GM23338 (cell line): ENCODE measurements around the gene MITF. TPM values are rescaled to one million over a fixed set of nuclear protein-coding genes. Genes with fewer than 3 reads are reported as not detected.

Experiments
- ATAC-seq: fragments of 200-7000 bp; cut with Tn5 transposase; 3 replicates; pipeline ENCODE4 v1.9.1; 2020
- DNase-seq: peaks from one replicate; pipeline ENCODE4 v3.0.0-alpha.2; 2015; ENCODE audit warnings: low spot score
- H2AFZ ChIP-seq: fragments of 200-600 bp; sonication (generic); 2 replicates; pipeline ENCODE4 v1.8.0; 2016; ENCODE audit warnings: antibody characterized with exemption, mild to moderate bottlenecking, moderate library complexity
- H3F3A ChIP-seq: fragments of 200-600 bp; sonication (generic); replicated peaks from 2 replicates; pipeline ENCODE4 v1.8.0; 2017; ENCODE audit warnings: antibody characterized with exemption, mixed run types, low read depth
- H3K27ac ChIP-seq: fragments of 200-600 bp; sonication (generic); 2 replicates; pipeline ENCODE4 v1.6.1; 2016; ENCODE audit warnings: low read depth
- H3K27me3 ChIP-seq: fragments of 200-600 bp; sonication (generic); 2 replicates; pipeline ENCODE4 v1.8.0; 2016; ENCODE audit warnings: mild to moderate bottlenecking, mixed run types, moderate library complexity; ENCODE audit not compliant: insufficient read depth
- H3K36me3 ChIP-seq: fragments of 200-600 bp; sonication (generic); 2 replicates; pipeline ENCODE4 v1.8.0; 2016; ENCODE audit warnings: mild to moderate bottlenecking; ENCODE audit not compliant: insufficient read depth
- H3K4me1 ChIP-seq: fragments of 200-600 bp; sonication (generic); 2 replicates; pipeline ENCODE4 v1.8.0; 2016; ENCODE audit warnings: mild to moderate bottlenecking, moderate library complexity; ENCODE audit not compliant: insufficient read depth
- H3K4me2 ChIP-seq: fragments of 200-600 bp; sonication (generic); 2 replicates; pipeline ENCODE4 v1.7.1; 2017; ENCODE audit warnings: mixed run types
- H3K4me3 ChIP-seq: fragments of 200-600 bp; sonication (generic); 2 replicates; pipeline ENCODE4 v1.6.1; 2016; ENCODE audit warnings: mixed run types
- H3K79me2 ChIP-seq: fragments of 200-600 bp; sonication (generic); replicated peaks from 2 replicates; pipeline ENCODE4 v1.8.0; 2017; ENCODE audit warnings: mild to moderate bottlenecking; ENCODE audit not compliant: insufficient read depth
- H3K9me2 ChIP-seq: fragments of 200-600 bp; sonication (generic); 2 replicates; pipeline ENCODE4 v1.8.0; 2017; ENCODE audit not compliant: insufficient read depth
- H4K20me1 ChIP-seq: fragments of 200-600 bp; sonication (generic); replicated peaks from 2 replicates; pipeline ENCODE4 v1.8.0; 2017; ENCODE audit warnings: mild to moderate bottlenecking; ENCODE audit not compliant: insufficient read depth
- H3K27ac Mint-ChIP-seq: 2 replicates; pipeline ENCODE4 v1.8.0; 2020; ENCODE audit warnings: inconsistent platforms, mild to moderate bottlenecking, moderate library complexity, mixed read lengths
- H3K27me3 Mint-ChIP-seq: 3 replicates; pipeline ENCODE4 v1.8.0; 2022; ENCODE audit warnings: low read depth, mild to moderate bottlenecking, moderate library complexity, mixed read lengths, inconsistent platforms; ENCODE audit not compliant: insufficient read depth, poor library complexity
- H3K36me3 Mint-ChIP-seq: 3 replicates; pipeline ENCODE4 v1.8.0; 2021; ENCODE audit warnings: low read depth, mild to moderate bottlenecking, inconsistent platforms, moderate library complexity, mixed read lengths
- H3K4me1 Mint-ChIP-seq: 3 replicates; pipeline ENCODE4 v1.8.0; 2020; ENCODE audit warnings: mild to moderate bottlenecking, inconsistent platforms, mixed read lengths
- H3K4me3 Mint-ChIP-seq: 3 replicates; pipeline ENCODE4 v1.8.0; 2021; ENCODE audit warnings: moderate library complexity, mild to moderate bottlenecking, inconsistent platforms, mixed read lengths
- H3K9me3 Mint-ChIP-seq: 3 replicates; pipeline ENCODE4 v1.8.0; 2020; ENCODE audit warnings: moderate library complexity, mild to moderate bottlenecking, inconsistent platforms, mixed read lengths
- CREB1 ChIP-seq: fragments of 250-450 bp; sonication (Bioruptor Pico); IDR thresholded peaks from 2 replicates; pipeline ENCODE4 v1.5.0; 2020; ENCODE audit warnings: low read depth, mild to moderate bottlenecking, moderate library complexity
- ETS1 ChIP-seq: IDR thresholded peaks from 2 replicates; pipeline ENCODE4 v1.6.1; 2016; ENCODE audit warnings: antibody characterized with exemption
- EZH2 ChIP-seq: fragments of 200-600 bp; sonication (generic); IDR thresholded peaks from one replicate; pipeline ENCODE4 v1.8.0; 2017; ENCODE audit warnings: antibody characterized with exemption, mild to moderate bottlenecking, low read depth; ENCODE audit not compliant: unreplicated experiment
- EZH2phosphoT487 ChIP-seq: fragments of 200-600 bp; sonication (generic); IDR thresholded peaks from one replicate; pipeline ENCODE4 v1.8.1; 2018; ENCODE audit warnings: antibody characterized with exemption; ENCODE audit not compliant: unreplicated experiment
- JUNB ChIP-seq: IDR thresholded peaks from one replicate; pipeline ENCODE4 v1.6.1; 2016; ENCODE audit warnings: antibody characterized with exemption; ENCODE audit not compliant: unreplicated experiment
- NANOG ChIP-seq: IDR thresholded peaks from 2 replicates; pipeline ENCODE4 v1.6.1; 2016; ENCODE audit warnings: antibody characterized with exemption, borderline replicate concordance
- POLR2AphosphoS5 ChIP-seq: IDR thresholded peaks from 2 replicates; pipeline ENCODE4 v1.6.1; 2016; ENCODE audit warnings: antibody characterized with exemption, low read depth
- STAT1 ChIP-seq: IDR thresholded peaks from one replicate; pipeline ENCODE4 v1.6.1; 2016; ENCODE audit warnings: antibody characterized with exemption; ENCODE audit not compliant: unreplicated experiment
- ZNF114 ChIP-seq: fragments of 250-450 bp; sonication (Bioruptor Pico); IDR thresholded peaks from 2 replicates; pipeline ENCODE4 v1.5.0; 2020; ENCODE audit warnings: mild to moderate bottlenecking, moderate library complexity
- ZNF331 ChIP-seq: fragments of 250-450 bp; sonication (Bioruptor Pico); IDR thresholded peaks from 2 replicates; pipeline ENCODE4 v1.5.0; 2020; ENCODE audit warnings: low read depth, mild to moderate bottlenecking, moderate library complexity
- ZNF462 ChIP-seq: fragments of 250-450 bp; sonication (Bioruptor Pico); IDR thresholded peaks from 2 replicates; pipeline ENCODE4 v1.5.0; 2020; ENCODE audit warnings: mild to moderate bottlenecking, moderate library complexity
- polyA plus RNA-seq: library from polyadenylated mRNA; unstranded; fragments of >200 nt; fragmentation: Nextera tagmentation; extraction: Ambion mirVana; gene quantifications from 2 replicates; pipeline ENCODE4 v1.2.1, GENCODE V29; 2016
- total RNA-seq: library from RNA; depleted of rRNA; stranded (reverse); fragments of >200 nt; shearing (Covaris generic); gene quantifications from 2 replicates; pipeline ENCODE4 v1.2.3, GENCODE V29; 2014
- TF ChIP-seq, protein P1 (sequence below), 2 experiments: fragments of 200-600 bp in 1 of 2; sonication (generic) in 1 of 2; conservative IDR thresholded peaks; 2 replicates each; pipeline versions ENCODE4 v1.5.1 to v1.6.1; 2016 to 2017; ENCODE audit warnings: antibody characterized with exemption in 2 of 2, low read depth in 2 of 2, mild to moderate bottlenecking in 2 of 2, moderate library complexity in 1 of 2
- TF ChIP-seq, protein P2 (sequence below): IDR thresholded peaks from one replicate; pipeline ENCODE4 v1.6.1; 2018; ENCODE audit warnings: antibody characterized with exemption; ENCODE audit not compliant: unreplicated experiment

Gene MITF
- total and polyA plus RNA-seq, 2 experiments from 2014 or later = 1.9 to 2.4 TPM

- H3K79me2 ChIP-seq = no peaks in the 10 kb centered on the region
- ATAC-seq = no peak
- no peaks in the 10 kb centered on the region for H4K20me1 ChIP-seq
- no peak for DNase-seq
- no peaks in the 10 kb centered on the region for H3K9me3 Mint-ChIP-seq
- no peaks in the 10 kb centered on the region for H3K9me2 ChIP-seq
- peaks cover 4% of the 10 kb centered on the region; the same call in 1 of the 2 replicates for H3K4me1 ChIP-seq
- TF ChIP-seq, protein P1, sequence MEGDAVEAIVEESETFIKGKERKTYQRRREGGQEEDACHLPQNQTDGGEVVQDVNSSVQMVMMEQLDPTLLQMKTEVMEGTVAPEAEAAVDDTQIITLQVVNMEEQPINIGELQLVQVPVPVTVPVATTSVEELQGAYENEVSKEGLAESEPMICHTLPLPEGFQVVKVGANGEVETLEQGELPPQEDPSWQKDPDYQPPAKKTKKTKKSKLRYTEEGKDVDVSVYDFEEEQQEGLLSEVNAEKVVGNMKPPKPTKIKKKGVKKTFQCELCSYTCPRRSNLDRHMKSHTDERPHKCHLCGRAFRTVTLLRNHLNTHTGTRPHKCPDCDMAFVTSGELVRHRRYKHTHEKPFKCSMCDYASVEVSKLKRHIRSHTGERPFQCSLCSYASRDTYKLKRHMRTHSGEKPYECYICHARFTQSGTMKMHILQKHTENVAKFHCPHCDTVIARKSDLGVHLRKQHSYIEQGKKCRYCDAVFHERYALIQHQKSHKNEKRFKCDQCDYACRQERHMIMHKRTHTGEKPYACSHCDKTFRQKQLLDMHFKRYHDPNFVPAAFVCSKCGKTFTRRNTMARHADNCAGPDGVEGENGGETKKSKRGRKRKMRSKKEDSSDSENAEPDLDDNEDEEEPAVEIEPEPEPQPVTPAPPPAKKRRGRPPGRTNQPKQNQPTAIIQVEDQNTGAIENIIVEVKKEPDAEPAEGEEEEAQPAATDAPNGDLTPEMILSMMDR (conservative IDR thresholded peaks at IDR 0.05; ENCODE audit: low read depth in 2 of 2) = no peak
- TF ChIP-seq ZNF114 (CRISPR knock-in tag) = no peak
- no peak for TF ChIP-seq ZNF331 (CRISPR knock-in tag)
- TF ChIP-seq, protein P2, sequence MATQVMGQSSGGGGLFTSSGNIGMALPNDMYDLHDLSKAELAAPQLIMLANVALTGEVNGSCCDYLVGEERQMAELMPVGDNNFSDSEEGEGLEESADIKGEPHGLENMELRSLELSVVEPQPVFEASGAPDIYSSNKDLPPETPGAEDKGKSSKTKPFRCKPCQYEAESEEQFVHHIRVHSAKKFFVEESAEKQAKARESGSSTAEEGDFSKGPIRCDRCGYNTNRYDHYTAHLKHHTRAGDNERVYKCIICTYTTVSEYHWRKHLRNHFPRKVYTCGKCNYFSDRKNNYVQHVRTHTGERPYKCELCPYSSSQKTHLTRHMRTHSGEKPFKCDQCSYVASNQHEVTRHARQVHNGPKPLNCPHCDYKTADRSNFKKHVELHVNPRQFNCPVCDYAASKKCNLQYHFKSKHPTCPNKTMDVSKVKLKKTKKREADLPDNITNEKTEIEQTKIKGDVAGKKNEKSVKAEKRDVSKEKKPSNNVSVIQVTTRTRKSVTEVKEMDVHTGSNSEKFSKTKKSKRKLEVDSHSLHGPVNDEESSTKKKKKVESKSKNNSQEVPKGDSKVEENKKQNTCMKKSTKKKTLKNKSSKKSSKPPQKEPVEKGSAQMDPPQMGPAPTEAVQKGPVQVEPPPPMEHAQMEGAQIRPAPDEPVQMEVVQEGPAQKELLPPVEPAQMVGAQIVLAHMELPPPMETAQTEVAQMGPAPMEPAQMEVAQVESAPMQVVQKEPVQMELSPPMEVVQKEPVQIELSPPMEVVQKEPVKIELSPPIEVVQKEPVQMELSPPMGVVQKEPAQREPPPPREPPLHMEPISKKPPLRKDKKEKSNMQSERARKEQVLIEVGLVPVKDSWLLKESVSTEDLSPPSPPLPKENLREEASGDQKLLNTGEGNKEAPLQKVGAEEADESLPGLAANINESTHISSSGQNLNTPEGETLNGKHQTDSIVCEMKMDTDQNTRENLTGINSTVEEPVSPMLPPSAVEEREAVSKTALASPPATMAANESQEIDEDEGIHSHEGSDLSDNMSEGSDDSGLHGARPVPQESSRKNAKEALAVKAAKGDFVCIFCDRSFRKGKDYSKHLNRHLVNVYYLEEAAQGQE = no peak
- no peak for TF ChIP-seq EZH2phosphoT487
- no peak for TF ChIP-seq POLR2AphosphoS5
- no peak for TF ChIP-seq EZH2
- TF ChIP-seq NANOG = no peak
- TF ChIP-seq CREB1 (CRISPR knock-in tag) = no peak
- no peak for TF ChIP-seq ZNF462 (CRISPR knock-in tag)
- TF ChIP-seq ETS1 = no peak
- no peak for TF ChIP-seq JUNB
- no peak for TF ChIP-seq STAT1
- H3K4me2 ChIP-seq = no peak overlapping the region
- H3K4me3 Mint-ChIP-seq = no peak overlapping the region
- no peaks in the 10 kb centered on the region for H3K36me3 Mint-ChIP-seq
- H3K27ac ChIP-seq = no peak overlapping the region
- H3K27me3 Mint-ChIP-seq = no peaks in the 10 kb centered on the region
- H3K4me1 Mint-ChIP-seq = peaks cover 6% of the 10 kb centered on the region; the same call in 2 of the 3 replicates
- no peaks in the 10 kb centered on the region for H3K27me3 ChIP-seq
- no peaks in the 10 kb centered on the region for H3F3A ChIP-seq
- H3K27ac Mint-ChIP-seq = no peak overlapping the region
- H3K36me3 ChIP-seq = no peaks in the 10 kb centered on the region
- no peak overlapping the region for H2AFZ ChIP-seq
- H3K4me3 ChIP-seq = no peak overlapping the region
These were observed 72.5 kb downstream of the MITF start for GRCh38 chr3:69811452-69812401.
